KMS-11 (cell line): ENCODE measurements around the gene MGST2.
"Not testable (repeated sequence)": the region's sequence is repeated elsewhere in the genome, so short reads cannot be mapped to it uniquely, and the experiment has no call there.

Experiments
- H2AFZ ChIP-seq: fragments of 200-600 bp; sonication (generic); 2 replicates; pipeline ENCODE4 v1.6.1; 2016; ENCODE audit warnings: antibody characterized with exemption, mixed run types, low read depth
- H3K27ac ChIP-seq: fragments of 200-600 bp; sonication (generic); 2 replicates; pipeline ENCODE4 v1.6.1; 2016; ENCODE audit warnings: mild to moderate bottlenecking, mixed run types
- H3K27me3 ChIP-seq: fragments of 200-600 bp; sonication (generic); 2 replicates; pipeline ENCODE4 v1.6.1; 2017; ENCODE audit warnings: mild to moderate bottlenecking, low read depth, mixed run types, moderate library complexity; ENCODE audit not compliant: insufficient read depth
- H3K36me3 ChIP-seq: fragments of 200-600 bp; sonication (generic); 2 replicates; pipeline ENCODE4 v1.6.1; 2017; ENCODE audit warnings: mild to moderate bottlenecking, mixed run types; ENCODE audit not compliant: insufficient read depth
- H3K4me1 ChIP-seq: fragments of 200-600 bp; sonication (generic); 2 replicates; pipeline ENCODE4 v1.6.1; 2016; ENCODE audit warnings: mild to moderate bottlenecking, low read depth, mixed run types; ENCODE audit not compliant: poor library complexity, severe bottlenecking
- H3K4me2 ChIP-seq: fragments of 200-600 bp; sonication (generic); 2 replicates; pipeline ENCODE4 v1.7.0; 2016; ENCODE audit warnings: mild to moderate bottlenecking, mixed run types
- H3K4me3 ChIP-seq: fragments of 200-600 bp; sonication (generic); IDR thresholded peaks from 2 replicates; pipeline ENCODE4 v1.6.1; 2017; ENCODE audit warnings: low read depth, low read length, mixed read lengths; ENCODE audit not compliant: insufficient read depth
- H3K79me2 ChIP-seq: fragments of 200-600 bp; sonication (generic); 2 replicates; pipeline ENCODE4 v1.6.1; 2016; ENCODE audit warnings: low read depth, mixed run types; ENCODE audit not compliant: insufficient read depth
- H3K9ac ChIP-seq: fragments of 200-600 bp; sonication (generic); 2 replicates; pipeline ENCODE4 v1.6.1; 2016; ENCODE audit warnings: mild to moderate bottlenecking, mixed run types
- H4K20me1 ChIP-seq: fragments of 200-600 bp; sonication (generic); 2 replicates; pipeline ENCODE4 v1.6.1; 2016; ENCODE audit warnings: mild to moderate bottlenecking, mixed run types; ENCODE audit not compliant: insufficient read depth
- TF ChIP-seq, protein P1 (sequence below): fragments of 200-600 bp; sonication (generic); conservative IDR thresholded peaks from 2 replicates; pipeline ENCODE4 v1.6.1; 2017; ENCODE audit warnings: low read depth, mild to moderate bottlenecking, antibody characterized with exemption, low read length, moderate library complexity, mixed read lengths

The MGST2 gene

DNA sequence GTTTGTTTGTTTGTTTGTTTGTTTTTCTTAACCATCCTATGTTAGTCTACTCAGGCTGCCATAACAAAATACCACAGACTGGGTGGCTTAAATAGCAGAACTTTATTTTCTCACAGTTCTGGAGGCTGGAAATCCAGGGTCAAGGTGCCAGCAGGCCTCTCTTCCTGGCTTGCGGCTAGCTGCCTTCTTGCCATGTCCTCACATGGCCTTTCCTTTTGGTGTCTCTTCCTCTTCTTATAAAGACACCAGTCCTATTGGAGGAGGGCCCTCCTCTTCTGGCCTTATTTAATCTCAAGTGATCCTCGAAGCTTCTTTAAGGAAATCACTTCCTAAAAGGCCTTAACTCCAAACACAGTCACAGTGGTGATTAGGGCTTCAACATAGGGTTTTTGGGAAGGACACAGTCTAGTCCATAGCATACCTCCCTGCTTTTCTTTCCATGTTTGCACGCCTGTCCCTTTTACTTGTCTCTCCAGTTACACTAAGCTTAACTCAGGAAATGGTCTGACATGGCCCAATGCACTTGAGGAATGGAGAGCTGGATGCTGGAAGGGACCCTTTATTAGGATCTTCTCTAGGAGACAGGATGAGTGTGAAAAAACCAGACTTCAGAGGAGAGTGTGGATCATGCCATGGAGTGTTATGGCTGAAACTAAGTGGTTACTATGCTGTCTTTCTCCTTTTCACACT is 36.0 kb upstream of the MGST2 start:
- no peak overlapping the region for H3K9ac ChIP-seq
- H4K20me1 ChIP-seq: no peaks in the 10 kb centered on the region
- no peaks in the 10 kb centered on the region for H3K27me3 ChIP-seq
- no peak overlapping the region for H3K27ac ChIP-seq
- no peak overlapping the region for H3K4me2 ChIP-seq
- H3K4me1 ChIP-seq: no peaks in the 10 kb centered on the region
- H3K4me3 ChIP-seq: no peak overlapping the region
- no peaks in the 10 kb centered on the region for H3K79me2 ChIP-seq
- H3K36me3 ChIP-seq: no peaks in the 10 kb centered on the region
- TF ChIP-seq, protein P1, sequence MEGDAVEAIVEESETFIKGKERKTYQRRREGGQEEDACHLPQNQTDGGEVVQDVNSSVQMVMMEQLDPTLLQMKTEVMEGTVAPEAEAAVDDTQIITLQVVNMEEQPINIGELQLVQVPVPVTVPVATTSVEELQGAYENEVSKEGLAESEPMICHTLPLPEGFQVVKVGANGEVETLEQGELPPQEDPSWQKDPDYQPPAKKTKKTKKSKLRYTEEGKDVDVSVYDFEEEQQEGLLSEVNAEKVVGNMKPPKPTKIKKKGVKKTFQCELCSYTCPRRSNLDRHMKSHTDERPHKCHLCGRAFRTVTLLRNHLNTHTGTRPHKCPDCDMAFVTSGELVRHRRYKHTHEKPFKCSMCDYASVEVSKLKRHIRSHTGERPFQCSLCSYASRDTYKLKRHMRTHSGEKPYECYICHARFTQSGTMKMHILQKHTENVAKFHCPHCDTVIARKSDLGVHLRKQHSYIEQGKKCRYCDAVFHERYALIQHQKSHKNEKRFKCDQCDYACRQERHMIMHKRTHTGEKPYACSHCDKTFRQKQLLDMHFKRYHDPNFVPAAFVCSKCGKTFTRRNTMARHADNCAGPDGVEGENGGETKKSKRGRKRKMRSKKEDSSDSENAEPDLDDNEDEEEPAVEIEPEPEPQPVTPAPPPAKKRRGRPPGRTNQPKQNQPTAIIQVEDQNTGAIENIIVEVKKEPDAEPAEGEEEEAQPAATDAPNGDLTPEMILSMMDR: no peak
- H2AFZ ChIP-seq: no peak overlapping the region

DNA sequence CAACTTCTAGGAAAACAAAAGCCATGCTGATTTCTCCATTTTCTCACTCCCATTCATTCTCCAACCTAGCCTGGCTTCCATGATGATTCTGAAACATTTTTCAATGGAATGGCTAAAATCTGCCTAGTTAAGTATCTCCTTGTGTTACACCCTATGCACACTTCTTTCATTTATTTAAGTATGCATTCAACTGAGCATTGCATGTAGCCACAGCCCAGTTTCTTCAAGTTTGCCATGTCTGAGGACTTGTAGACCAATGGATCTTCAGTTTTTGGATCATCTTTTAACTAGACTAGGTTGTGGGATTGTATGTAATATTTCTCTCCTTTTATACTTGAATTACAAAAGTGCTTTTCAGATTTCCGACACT is 35.5 kb upstream of the MGST2 start:
- H3K4me1 ChIP-seq: no peaks in the 10 kb centered on the region
- H4K20me1 ChIP-seq: no peaks in the 10 kb centered on the region
- no peaks in the 10 kb centered on the region for H3K79me2 ChIP-seq
- no peaks in the 10 kb centered on the region for H3K27me3 ChIP-seq
- no peak overlapping the region for H3K9ac ChIP-seq
- H3K36me3 ChIP-seq: no peaks in the 10 kb centered on the region
- H3K4me3 ChIP-seq: no peak overlapping the region
- no peak overlapping the region for H3K4me2 ChIP-seq
- TF ChIP-seq, protein P1: no peak
- no peak overlapping the region for H2AFZ ChIP-seq
- H3K27ac ChIP-seq: no peak overlapping the region

DNA sequence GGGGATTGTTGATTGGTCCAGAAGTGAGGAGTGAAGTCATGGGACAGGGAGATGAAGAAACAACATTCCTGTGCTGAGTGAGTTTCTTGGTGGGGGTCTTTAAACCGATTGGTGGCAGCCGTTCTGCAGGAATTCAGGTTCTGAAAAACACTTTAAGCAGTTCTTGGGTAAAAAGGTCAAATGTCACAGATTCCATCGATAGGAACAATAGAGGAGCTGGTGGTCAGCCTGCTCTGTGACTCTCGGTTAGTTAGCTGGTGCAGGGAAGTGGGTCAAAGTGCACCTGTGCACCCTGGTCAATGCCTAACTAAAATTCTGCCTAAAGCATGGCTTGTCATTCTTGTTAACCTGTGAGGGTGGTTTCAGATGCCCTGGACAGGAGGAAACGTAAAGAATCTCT is 34.6 kb upstream of the MGST2 start:
- H3K4me2 ChIP-seq: no peak overlapping the region
- no peak overlapping the region for H3K9ac ChIP-seq
- H3K27me3 ChIP-seq: no peaks in the 10 kb centered on the region
- H3K27ac ChIP-seq: no peak overlapping the region
- no peaks in the 10 kb centered on the region for H3K4me1 ChIP-seq
- no peaks in the 10 kb centered on the region for H3K36me3 ChIP-seq
- no peaks in the 10 kb centered on the region for H3K79me2 ChIP-seq
- H2AFZ ChIP-seq: no peak overlapping the region
- H4K20me1 ChIP-seq: no peaks in the 10 kb centered on the region
- no peak overlapping the region for H3K4me3 ChIP-seq
- TF ChIP-seq, protein P1: no peak

DNA sequence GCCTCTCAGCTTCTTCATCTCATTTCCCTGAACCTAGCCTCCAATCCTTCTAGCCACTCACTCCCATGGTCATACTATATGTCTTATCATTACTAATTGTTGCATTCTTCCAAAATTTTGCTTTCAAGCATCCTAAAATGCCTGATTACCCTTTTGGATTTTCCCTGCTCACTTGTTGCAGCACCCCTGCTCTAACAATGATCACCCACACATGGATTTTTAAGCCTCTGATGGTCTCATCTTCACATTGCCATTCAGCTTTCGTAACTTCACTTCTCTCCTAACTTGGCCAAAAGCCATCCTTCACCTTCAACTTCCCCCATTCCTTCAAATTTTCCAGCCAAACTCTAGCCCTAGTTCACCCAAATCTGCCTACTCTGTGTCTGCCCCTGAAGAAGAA is 33.8 kb upstream of the MGST2 start:
- Histone ChIP-seq H3K4me1 (no peaks in the 10 kb centered on the region), H3K4me3 (no peak overlapping the region), H3K27me3 (no peaks in the 10 kb centered on the region), H2AFZ (no peak overlapping the region), H4K20me1 (no peaks in the 10 kb centered on the region), H3K79me2 (no peaks in the 10 kb centered on the region), H3K27ac (no peak overlapping the region), H3K36me3 (no peaks in the 10 kb centered on the region), H3K4me2 (no peak overlapping the region), H3K9ac (no peak overlapping the region)
- TF ChIP-seq, protein P1: no peak

DNA sequence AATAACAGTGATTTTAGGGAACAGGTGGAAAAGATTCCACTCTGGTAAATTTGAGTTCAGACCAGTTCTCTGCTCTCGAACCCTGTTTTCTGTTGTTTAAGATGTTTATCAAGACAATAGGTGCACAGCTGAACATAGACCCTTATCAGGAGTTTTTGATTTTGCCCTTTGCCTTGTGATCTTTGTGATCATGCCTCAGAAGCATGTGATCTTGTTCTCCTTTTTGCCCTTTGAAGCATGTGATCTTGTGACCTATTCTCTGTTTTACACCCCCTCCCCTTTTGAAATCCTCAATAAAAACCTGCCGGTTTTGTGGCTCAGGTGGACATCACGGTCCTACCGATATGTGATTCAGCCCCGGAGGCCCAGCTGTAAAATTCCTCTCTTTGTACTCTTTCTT is 32.9 kb upstream of the MGST2 start:
- not testable (repeated sequence) for H3K27me3 ChIP-seq, H3K4me3 ChIP-seq, H2AFZ ChIP-seq, H3K36me3 ChIP-seq, H3K27ac ChIP-seq, H4K20me1 ChIP-seq, H3K9ac ChIP-seq, H3K4me2 ChIP-seq, H3K79me2 ChIP-seq, H3K4me1 ChIP-seq
